ENCODE data around the gene MEI4. TPM values are rescaled to one million over a fixed set of nuclear protein-coding genes. Genes with fewer than 3 reads are reported as not detected.

Gene MEI4
- total and polyA plus RNA-seq, 2 of the 4 experiments (the other 2 are of a cell fraction), result not detected

GRCh38 chr6:77650098-77650663 is 2.7 kb upstream of the MEI4 start:
- Histone ChIP-seq H3K27ac (ENCODE audit: insufficient read depth, low read length) (no peak overlapping the region), H2BK15ac (ENCODE audit: low read depth, low read length) (no peak overlapping the region), H2AK5ac (ENCODE audit: low read depth, low read length) (no peak overlapping the region), H2BK5ac (ENCODE audit: low read depth, low read length, poor library complexity, severe bottlenecking) (no peak overlapping the region), H3K56ac (ENCODE audit: extremely low read depth, insufficient read depth, low read length) (no peak overlapping the region), H4K20me1 (ENCODE audit: insufficient read depth, low read length) (no peaks in the 10 kb centered on the region), H4K8ac (ENCODE audit: low read depth in 2 of 2, low read length in 2 of 2) (no peak overlapping the region), H3K14ac (replicated peaks; ENCODE audit: low read depth, low read length) (no peak overlapping the region), H3K9ac (ENCODE audit: low read depth, low read length) (no peak overlapping the region), H2AK9ac (replicated peaks; ENCODE audit: low read depth, low read length, poor library complexity) (no peak overlapping the region), H3K4me3 (ENCODE audit: insufficient read depth, low read depth, low read length) (no peak overlapping the region), H3K4me1 (ENCODE audit: control insufficient read depth, insufficient read depth, low read length) (no peaks in the 10 kb centered on the region), H3K9me3 (ENCODE audit: control insufficient read depth, insufficient read depth, low read length) (peaks cover 4% of the 10 kb centered on the region; the same call in 1 of the 2 replicates), H3K4ac (ENCODE audit: low read depth, low read length) (no peak overlapping the region), H3K27me3 (ENCODE audit: control insufficient read depth, insufficient read depth, low read length) (no peaks in the 10 kb centered on the region), H4K5ac (ENCODE audit: low read depth, low read length) (no peak overlapping the region), H2AFZ (replicated peaks; ENCODE audit: low read length, poor library complexity) (no peak overlapping the region), H3K36me3 (ENCODE audit: control insufficient read depth, insufficient read depth, low read length) (no peaks in the 10 kb centered on the region), H2BK120ac (ENCODE audit: low read depth, low read length) (no peak overlapping the region), H3K18ac (ENCODE audit: low read depth, low read length) (no peak overlapping the region), H2BK20ac (ENCODE audit: low read depth, low read length) (no peak overlapping the region), H3K79me1 (ENCODE audit: low read depth in 1 of 2, low read length in 2 of 2) (no peaks in the 10 kb centered on the region), H3K23ac (ENCODE audit: low read depth, low read length) (no peak overlapping the region), H3K9me1 (ENCODE audit: insufficient read depth, low read length) (no peaks in the 10 kb centered on the region), H3K4me2 (ENCODE audit: low read depth, low read length) (no peak overlapping the region), H4K91ac (ENCODE audit: insufficient read depth, low read depth, low read length) (no peak overlapping the region)
- DNase-seq, result no peak
- ChIA-PET CTCF (interaction anchor here (0.6 kb wide), 1 partner anchor 614 kb away, joined by 3 read pairs; no protein-coding TSS in a partner anchor), POLR2A (ENCODE audit: unreplicated experiment) (no interaction called here)
- BruUV-seq (replicated peaks), result no TSS peak
- intact Hi-C loops (cut with micrococcal nuclease) (no loop called here), dilution Hi-C loops (cut with HindIII; ENCODE audit: low sequenced_read_pairs, unreplicated experiment) (no loop called here), in situ Hi-C loops (cut with MboI; ENCODE audit: low sequenced_read_pairs) (no loop called here)
- no peak for ATAC-seq (ENCODE audit: low read depth)
- no peak for TF ChIP-seq FOS (IDR thresholded peaks at IDR 0.05; ENCODE audit: low read depth, low read length)
- 0 out of 2 replicates have a peak, but pooled peaks have one; percentile 8 for TF ChIP-seq CTCF (conservative IDR thresholded peaks at IDR 0.05; ENCODE audit: low read depth, low read length)
- no CpG with 5 or more reads among the region's 37 CpGs for WGBS, 2 experiments (ENCODE audit: extremely low coverage in 2 of 2, insufficient read length in 1 of 2)
